Stimulated activated effector memory CD8-positive, alpha-beta T cell treated with anti-CD3 and anti-CD28 coated beads, Interleukin-12 subunit alpha, Interleukin-12 subunit beta, amount 100 ng/mL, for 72 hours (primary cell): ENCODE results near the gene LRRN4CL.

Source experiments
- ATAC-seq: fragments of 150-1000 bp; cut with Tn5 transposase; 2 replicates; pipeline ENCODE4 v1.10.0; 2021
- DNase-seq, 2 donors: peaks; one replicate each; pipeline ENCODE4 v3.0.0; 2021 to 2022; ENCODE audit warnings: low spot score in 2 of 2
- H3K27ac Mint-ChIP-seq: one replicate; pipeline ENCODE4 v1.8.0; 2022; ENCODE audit warnings: mild to moderate bottlenecking, mixed read lengths
- H3K36me3 Mint-ChIP-seq: one replicate; pipeline ENCODE4 v1.8.0; 2022; ENCODE audit warnings: mild to moderate bottlenecking, mixed read lengths
- H3K4me1 Mint-ChIP-seq: one replicate; pipeline ENCODE4 v1.8.0; 2022; ENCODE audit warnings: mixed read lengths
- H3K4me3 Mint-ChIP-seq: one replicate; pipeline ENCODE4 v1.8.0; 2022; ENCODE audit warnings: mild to moderate bottlenecking, mixed read lengths
- H3K9me3 Mint-ChIP-seq: one replicate; pipeline ENCODE4 v1.8.0; 2022; ENCODE audit warnings: mixed read lengths

Gene LRRN4CL

DNA sequence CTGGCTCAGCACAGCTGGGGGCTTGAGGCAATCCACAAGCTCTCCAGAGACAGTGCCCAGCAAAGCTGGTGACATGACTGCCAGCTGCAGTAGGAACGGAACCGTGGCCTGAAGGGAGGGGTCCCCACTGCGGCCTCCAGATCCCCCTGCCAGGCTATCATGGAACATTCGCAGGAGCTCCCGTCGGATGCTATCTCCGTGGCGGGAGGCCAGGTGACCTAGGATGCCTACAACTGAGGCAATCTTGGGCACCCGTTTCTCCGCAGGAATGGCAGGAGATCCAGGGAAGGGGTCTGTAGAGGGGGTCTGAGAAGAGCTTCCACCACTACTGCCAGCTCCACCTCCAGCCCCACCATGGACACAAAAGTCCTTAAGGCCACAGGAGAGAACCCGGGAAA, 40.4 kb downstream of the LRRN4CL start:
- ATAC-seq = no peak
- no peaks in the 10 kb centered on the region for H3K9me3 Mint-ChIP-seq
- H3K4me1 Mint-ChIP-seq = peaks cover 34% of the 10 kb centered on the region
- H3K36me3 Mint-ChIP-seq = peaks cover 73% of the 10 kb centered on the region
- no peak overlapping the region for H3K27ac Mint-ChIP-seq
- H3K4me3 Mint-ChIP-seq = no peak overlapping the region
- no peak for DNase-seq

DNA sequence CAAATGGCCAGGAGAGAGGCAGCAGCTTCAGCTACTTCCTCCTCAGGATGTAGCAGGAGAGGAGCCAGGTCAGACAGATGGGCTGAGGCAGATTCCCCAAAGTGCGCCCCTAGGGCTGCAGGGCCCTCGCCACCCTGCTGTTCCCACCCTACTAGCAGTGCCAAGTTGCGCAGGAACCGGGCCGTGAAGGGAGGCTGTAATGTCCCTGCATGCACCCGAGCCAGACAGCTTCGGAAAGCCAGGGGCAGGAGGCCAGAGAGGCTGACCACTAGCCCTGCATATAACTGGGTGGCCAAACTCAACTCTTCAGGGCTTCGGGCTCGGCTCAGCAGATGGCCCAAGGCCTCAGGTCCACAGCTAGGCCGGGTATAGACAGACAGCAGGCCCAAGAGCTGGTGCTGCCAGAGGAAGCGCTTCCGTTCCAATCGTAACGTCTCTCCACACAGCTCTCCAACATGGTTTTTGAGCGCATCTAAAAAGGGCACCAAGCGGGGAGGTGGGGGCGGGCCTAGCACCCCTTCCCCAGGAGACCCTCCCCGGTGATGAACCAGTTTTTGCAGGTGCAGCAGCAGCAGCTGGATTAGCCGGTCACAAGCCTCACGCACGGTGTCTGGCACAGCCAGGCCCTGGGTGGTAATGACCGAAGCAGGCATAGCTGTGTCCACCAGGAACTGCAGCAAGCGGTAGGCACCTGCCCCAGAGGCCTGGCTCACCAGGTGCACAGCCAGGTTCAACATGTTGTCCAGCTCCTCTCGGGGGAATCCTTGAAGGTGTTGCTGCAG, 41.0 kb downstream of the LRRN4CL start:
- Mint-ChIP-seq H3K27ac (no peak overlapping the region), H3K4me1 (peaks cover 29% of the 10 kb centered on the region)

DNA sequence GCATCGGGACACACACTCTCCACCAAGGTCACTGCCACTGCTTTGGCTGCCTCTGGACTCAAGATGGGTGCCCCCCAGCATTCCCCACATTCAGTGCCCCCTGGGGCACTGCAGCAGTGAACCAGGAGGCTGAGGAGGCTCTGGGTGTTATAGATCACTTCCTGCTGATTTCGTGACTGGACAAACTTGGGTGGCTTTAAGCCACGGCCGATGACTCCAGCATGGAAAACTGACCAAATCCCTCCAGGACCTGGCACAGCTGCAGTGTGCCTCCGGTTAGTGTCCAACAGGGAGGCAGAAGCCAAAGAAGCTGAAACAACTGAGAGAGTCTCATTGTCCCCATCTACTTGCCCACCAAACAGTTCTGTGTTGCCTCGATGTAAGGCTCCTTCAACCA, 41.7 kb downstream of the LRRN4CL start:
- Mint-ChIP-seq H3K36me3 (peaks cover 73% of the 10 kb centered on the region), H3K4me1 (peaks cover 25% of the 10 kb centered on the region), H3K9me3 (no peaks in the 10 kb centered on the region), H3K4me3 (no peak overlapping the region), H3K27ac (no peak overlapping the region)
- no peak for DNase-seq
- ATAC-seq = no peak

More for the DNA sequence above, 41.0 kb downstream of the LRRN4CL start:
- no peak for DNase-seq
- no peak for ATAC-seq
- Mint-ChIP-seq H3K4me3 (no peak overlapping the region), H3K9me3 (no peaks in the 10 kb centered on the region), H3K36me3 (peaks cover 73% of the 10 kb centered on the region)

- no peak for DNase-seq
- no peaks in the 10 kb centered on the region for H3K9me3 Mint-ChIP-seq
- peaks cover 77% of the 10 kb centered on the region for H3K36me3 Mint-ChIP-seq
- peak overlapping the region; percentile 96 for H3K4me3 Mint-ChIP-seq
- no peak for ATAC-seq
- peaks cover 19% of the 10 kb centered on the region for H3K4me1 Mint-ChIP-seq
- peak overlapping the region; percentile 95 for H3K27ac Mint-ChIP-seq
Measured at GRCh38 chr11:62646825-62647608, 42.3 kb downstream of the LRRN4CL start.

DNA sequence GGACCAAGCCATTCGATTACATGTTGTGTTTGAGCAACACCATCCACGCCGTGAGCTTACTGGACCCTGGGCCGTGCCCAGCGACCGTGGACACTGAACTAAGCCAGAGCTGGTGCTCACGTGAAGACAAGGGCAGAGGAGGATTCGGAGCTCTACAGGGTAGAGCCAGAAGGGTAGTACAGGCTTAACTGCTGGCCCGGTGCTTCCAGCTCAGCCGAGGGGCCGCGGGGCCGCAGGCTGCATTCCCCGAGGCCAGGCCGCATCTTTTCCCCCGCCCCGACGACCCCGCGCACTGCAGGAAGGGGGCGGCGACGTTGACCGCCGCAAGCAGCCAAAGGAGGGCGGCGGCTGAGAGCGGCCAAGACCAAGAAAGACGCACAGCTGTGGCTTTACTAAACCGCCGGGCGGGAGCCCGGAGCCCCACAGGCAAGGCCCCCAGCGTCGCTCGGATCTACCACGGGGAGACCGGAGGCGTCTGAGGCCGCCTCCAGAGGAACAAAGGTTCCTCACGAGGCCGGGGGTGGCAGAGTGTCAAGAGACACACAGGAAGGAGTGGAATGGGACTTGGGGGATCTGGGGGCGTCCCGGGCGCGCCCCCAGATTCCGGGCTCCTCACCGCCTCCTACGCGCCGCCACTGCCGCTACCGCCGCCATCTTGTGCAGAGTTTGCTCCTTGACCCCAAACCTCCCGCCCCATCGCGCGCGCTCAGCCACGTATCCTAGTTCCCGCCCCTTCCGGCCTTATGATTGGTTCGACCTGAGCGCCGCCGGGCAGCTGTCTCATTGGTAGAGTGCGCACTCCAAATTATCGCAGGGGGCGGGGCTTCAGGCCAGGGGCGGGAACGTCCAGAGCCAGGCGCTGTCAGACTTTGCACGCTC, 43.1 kb downstream of the LRRN4CL start, which contains the start of gene GANAB:
TSS of gene GANAB (minus strand) at position 668 of the 879 bp plus-strand sequence. CDS start at position 654, 14 bp downstream.
- peak; percentile 99 for ATAC-seq
- peak within 1 kb of the TSS; percentile 96 for H3K4me3 Mint-ChIP-seq
- H3K4me1 Mint-ChIP-seq = peaks cover 23% of the 10 kb centered on the region
- H3K9me3 Mint-ChIP-seq = no peaks in the 10 kb centered on the region
- H3K27ac Mint-ChIP-seq = peak within 1 kb of the TSS; percentile 95
- DNase-seq = peak; percentile 90 to 98
- H3K36me3 Mint-ChIP-seq = peaks cover 80% of the 10 kb centered on the region

DNA sequence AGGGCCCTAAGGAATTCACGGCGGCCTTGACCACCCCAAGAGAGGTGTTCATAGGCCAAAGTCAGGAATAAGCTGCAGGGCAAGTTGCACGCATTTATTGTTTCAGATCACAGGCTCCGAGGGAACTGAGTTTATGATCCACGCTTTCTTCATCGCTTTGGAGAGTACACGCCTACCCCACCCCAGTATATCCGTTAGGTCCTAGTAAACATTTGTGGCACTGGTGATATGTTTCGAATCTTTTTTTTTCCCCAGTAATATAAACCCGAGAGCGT, 43.7 kb downstream of the LRRN4CL start:
- Mint-ChIP-seq H3K36me3 (peaks cover 86% of the 10 kb centered on the region), H3K4me1 (peaks cover 29% of the 10 kb centered on the region), H3K9me3 (no peaks in the 10 kb centered on the region), H3K4me3 (peak overlapping the region; percentile 96), H3K27ac (peak overlapping the region; percentile 95)
- DNase-seq (no peak), ATAC-seq (no peak)

GRCh38 chr11:62644220-62644619, 45.1 kb downstream of the LRRN4CL start:
- no peaks in the 10 kb centered on the region for H3K9me3 Mint-ChIP-seq
- no peak for ATAC-seq
- no peak overlapping the region for H3K27ac Mint-ChIP-seq

More at GRCh38 chr11:62644220-62644619, 45.1 kb downstream of the LRRN4CL start:
- peaks cover 84% of the 10 kb centered on the region for H3K36me3 Mint-ChIP-seq
- H3K4me3 Mint-ChIP-seq = peak overlapping the region; percentile 96
- DNase-seq = no peak
- H3K4me1 Mint-ChIP-seq = peaks cover 37% of the 10 kb centered on the region
